Subcutaneous abdominal adipose tissue (tissue), 5 donors: ENCODE data around the gene RPRML.
"Not testable (repeated sequence)": the region's sequence is repeated elsewhere in the genome, so short reads cannot be mapped to it uniquely, and the experiment has no call there.

ENCODE experiments used
- H3K27ac ChIP-seq: one replicate; pipeline ENCODE4 v1.7.0; 2013; ENCODE audit warnings: low read depth, mild to moderate bottlenecking, inconsistent platforms, low read length, moderate library complexity
- H3K27me3 ChIP-seq, 5 donors: one replicate each; pipeline ENCODE4 v1.7.0; 2013; ENCODE audit warnings: low read length in 5 of 5, inconsistent platforms in 1 of 5; ENCODE audit not compliant: control insufficient read depth in 5 of 5, insufficient read depth in 4 of 5
- H3K36me3 ChIP-seq, 5 donors: one replicate each; pipeline ENCODE4 v1.7.0; 2013; ENCODE audit warnings: low read length in 5 of 5; ENCODE audit not compliant: control insufficient read depth in 5 of 5, insufficient read depth in 5 of 5
- H3K4me1 ChIP-seq, 5 donors: one replicate each; pipeline ENCODE4 v1.7.0; 2013; ENCODE audit warnings: low read length in 5 of 5, mild to moderate bottlenecking in 3 of 5, moderate library complexity in 1 of 5; ENCODE audit not compliant: control insufficient read depth in 5 of 5, insufficient read depth in 5 of 5
- H3K4me3 ChIP-seq, 5 donors: one replicate each; pipeline ENCODE4 v1.7.0; 2013; ENCODE audit warnings: low read length in 5 of 5, low read depth in 1 of 5
- H3K9ac ChIP-seq, 5 donors: one replicate each; pipeline ENCODE4 v1.7.0; 2013; ENCODE audit warnings: low read length in 5 of 5, mild to moderate bottlenecking in 4 of 5, moderate library complexity in 3 of 5
- H3K9me3 ChIP-seq, 5 donors: one replicate each; pipeline ENCODE4 v1.7.0; 2013; ENCODE audit warnings: low read length in 5 of 5; ENCODE audit not compliant: control insufficient read depth in 5 of 5
- donor health status: healthy.
- donor health status: healthy.
- donor health status: healthy.
- donor health status: healthy.
- donor health status: healthy.

RPRML gene

GRCh38 chr17:46991617-46992016 lies 12.6 kb upstream of the RPRML start:
- no peaks in the 10 kb centered on the region for H3K4me1 ChIP-seq
- H3K9ac ChIP-seq, result no peak overlapping the region
- no peak overlapping the region for H3K27ac ChIP-seq
- no peaks in the 10 kb centered on the region for H3K36me3 ChIP-seq
- no peaks in the 10 kb centered on the region for H3K9me3 ChIP-seq
- no peak overlapping the region for H3K4me3 ChIP-seq
- peaks cover 0 to 3% (median 2%) of the 10 kb centered on the region in 5 donors for H3K27me3 ChIP-seq

GRCh38 chr17:46989637-46990431 lies 10.8 kb upstream of the RPRML start:
- Histone ChIP-seq H3K27me3 (peaks cover 0 to 3% (median 2%) of the 10 kb centered on the region in 5 donors), H3K36me3 (no peaks in the 10 kb centered on the region), H3K9ac (no peak overlapping the region), H3K4me3 (no peak overlapping the region), H3K27ac (no peak overlapping the region), H3K4me1 (no peaks in the 10 kb centered on the region), H3K9me3 (no peaks in the 10 kb centered on the region)

- not testable (repeated sequence) for H3K9ac ChIP-seq, H3K27me3 ChIP-seq, H3K36me3 ChIP-seq, H3K4me1 ChIP-seq, H3K27ac ChIP-seq, H3K4me3 ChIP-seq, H3K9me3 ChIP-seq
Measured at GRCh38 chr17:46987927-46988326, 8.9 kb upstream of the RPRML start.

GRCh38 chr17:46986366-46986765 lies 7.3 kb upstream of the RPRML start:
- no peaks in the 10 kb centered on the region for H3K36me3 ChIP-seq
- no peak overlapping the region for H3K4me3 ChIP-seq
- no peak overlapping the region for H3K9ac ChIP-seq
- H3K9me3 ChIP-seq, result peaks cover 0 to 4% (median 0%) of the 10 kb centered on the region in 5 donors
- H3K27me3 ChIP-seq, result peaks cover 0 to 12% (median 6%) of the 10 kb centered on the region in 5 donors
- no peak overlapping the region for H3K27ac ChIP-seq
- no peaks in the 10 kb centered on the region for H3K4me1 ChIP-seq

- Histone ChIP-seq H3K4me3 (no peak overlapping the region), H3K4me1 (no peaks in the 10 kb centered on the region), H3K27ac (no peak overlapping the region), H3K27me3 (peaks cover 0 to 17% (median 10%) of the 10 kb centered on the region in 5 donors), H3K36me3 (no peaks in the 10 kb centered on the region), H3K9ac (no peak overlapping the region), H3K9me3 (peaks cover 0 to 4% (median 0%) of the 10 kb centered on the region in 5 donors)
Measured at GRCh38 chr17:46984892-46985291, 5.8 kb upstream of the RPRML start.

GRCh38 chr17:46984341-46984740 lies 5.3 kb upstream of the RPRML start:
- Histone ChIP-seq H3K4me1 (peaks cover 0 to 3% (median 3%) of the 10 kb centered on the region in 5 donors), H3K27me3 (peaks cover 0 to 16% (median 11%) of the 10 kb centered on the region in 5 donors), H3K4me3 (no peak overlapping the region), H3K36me3 (no peaks in the 10 kb centered on the region), H3K9ac (no peak overlapping the region), H3K9me3 (peaks cover 0 to 4% (median 0%) of the 10 kb centered on the region in 5 donors), H3K27ac (no peak overlapping the region)

- Histone ChIP-seq H3K9me3 (peaks cover 0 to 4% (median 0%) of the 10 kb centered on the region in 5 donors), H3K27ac (no peak overlapping the region), H3K27me3 (peaks cover 2 to 17% (median 12%) of the 10 kb centered on the region in 5 donors), H3K4me3 (no peak overlapping the region), H3K36me3 (no peaks in the 10 kb centered on the region), H3K9ac (no peak overlapping the region), H3K4me1 (peaks cover 0 to 9% (median 8%) of the 10 kb centered on the region in 5 donors)
Measured at GRCh38 chr17:46983782-46984181, 4.7 kb upstream of the RPRML start.

- Histone ChIP-seq H3K9ac (no peak overlapping the region), H3K27ac (no peak overlapping the region), H3K27me3 (peaks cover 14 to 28% (median 23%) of the 10 kb centered on the region in 5 donors)
Measured at GRCh38 chr17:46982577-46982976, 3.5 kb upstream of the RPRML start.

GRCh38 chr17:46978489-46979146 lies 435 bp downstream of the RPRML start:
- Histone ChIP-seq H3K27ac (no peak overlapping the region), H3K4me1 (peaks cover 0 to 19% (median 19%) of the 10 kb centered on the region in 5 donors), H3K36me3 (no peaks in the 10 kb centered on the region), H3K27me3 (peaks cover 20 to 41% (median 34%) of the 10 kb centered on the region in 5 donors), H3K9me3 (peaks cover 0 to under 1% (median 0%) of the 10 kb centered on the region in 5 donors), H3K9ac (no peak overlapping the region), H3K4me3 (peak overlapping the region in 4 of 5 donors; percentile 61 to 79 (median 68))

More at GRCh38 chr17:46982577-46982976, 3.5 kb upstream of the RPRML start:
- H3K4me3 ChIP-seq, result no peak overlapping the region
- peaks cover 0 to 19% (median 19%) of the 10 kb centered on the region in 5 donors for H3K4me1 ChIP-seq
- H3K36me3 ChIP-seq, result no peaks in the 10 kb centered on the region
- peaks cover 0 to 4% (median 0%) of the 10 kb centered on the region in 5 donors for H3K9me3 ChIP-seq
